Keratinocyte (primary cell): ENCODE results near the gene CYP46A1. TPM values are rescaled to one million over a fixed set of nuclear protein-coding genes. Genes with fewer than 3 reads are reported as not detected.

ENCODE experiments used
- DNase-seq: peaks from one replicate; pipeline ENCODE4 v3.0.0-alpha.2; 2011; ENCODE audit warnings: low read depth, missing footprints, low spot score
- FAIRE-seq: peaks from 2 replicates; lab custom pipeline; 2011; peaks lifted over from hg19 to GRCh38; lab: Jason Lieb, UNC
- H2AFZ ChIP-seq: 2 replicates; pipeline ENCODE4 v1.6.0; 2012; ENCODE audit warnings: low read length, control low read depth, inconsistent platforms; ENCODE audit not compliant: control insufficient read depth
- H3K27ac ChIP-seq: 2 replicates; pipeline ENCODE4 v1.5.1; 2011; ENCODE audit warnings: low read length; ENCODE audit not compliant: control insufficient read depth, insufficient read depth
- H3K27me3 ChIP-seq: 3 replicates; pipeline ENCODE4 v1.6.0; 2011; ENCODE audit warnings: low read length; ENCODE audit not compliant: control insufficient read depth, insufficient read depth; ENCODE audit errors: extremely low read depth
- H3K36me3 ChIP-seq, 2 experiments: 2 replicates in 1 of 2; 3 replicates in 1 of 2; pipeline ENCODE4 v1.5.1; 2011; ENCODE audit warnings: low read length in 2 of 2, mild to moderate bottlenecking in 1 of 2; ENCODE audit not compliant: control insufficient read depth in 2 of 2, insufficient read depth in 2 of 2; ENCODE audit errors: extremely low read depth in 1 of 2
- H3K4me1 ChIP-seq: 3 replicates; pipeline ENCODE4 v1.5.1; 2011; ENCODE audit warnings: low read length; ENCODE audit not compliant: control insufficient read depth, insufficient read depth; ENCODE audit errors: extremely low read depth
- H3K4me2 ChIP-seq: 3 replicates; pipeline ENCODE4 v1.6.0; 2011; ENCODE audit warnings: low read depth, low read length; ENCODE audit not compliant: control insufficient read depth, insufficient read depth; ENCODE audit errors: extremely low read depth
- H3K4me3 ChIP-seq, 3 experiments: fragments of 200-600 bp in 1 of 3; sonication (generic) in 1 of 3; 2 replicates in 2 of 3; 3 replicates in 1 of 3; pipeline ENCODE4 v1.5.1; 2011 to 2016; ENCODE audit warnings: low read length in 3 of 3, mild to moderate bottlenecking in 3 of 3, control low read depth in 2 of 3, inconsistent platforms in 1 of 3, low read depth in 1 of 3, mixed read lengths in 1 of 3, mixed run types in 1 of 3, moderate library complexity in 1 of 3; ENCODE audit not compliant: control insufficient read depth in 2 of 3, insufficient read depth in 2 of 3; ENCODE audit errors: extremely low read depth in 1 of 3
- H3K79me2 ChIP-seq: 2 replicates; pipeline ENCODE4 v1.6.0; 2012; ENCODE audit warnings: low read length; ENCODE audit not compliant: control insufficient read depth, insufficient read depth
- H3K9ac ChIP-seq: 3 replicates; pipeline ENCODE4 v1.6.0; 2011; ENCODE audit warnings: low read length; ENCODE audit not compliant: control insufficient read depth, insufficient read depth; ENCODE audit errors: extremely low read depth
- H3K9me1 ChIP-seq: 3 replicates; pipeline ENCODE4 v1.6.0; 2011; ENCODE audit warnings: low read length; ENCODE audit not compliant: control insufficient read depth, insufficient read depth; ENCODE audit errors: extremely low read depth
- H3K9me3 ChIP-seq: 2 replicates; pipeline ENCODE4 v1.5.1; 2012; ENCODE audit warnings: low read depth, low read length; ENCODE audit not compliant: control insufficient read depth
- H4K20me1 ChIP-seq: 3 replicates; pipeline ENCODE4 v1.6.0; 2011; ENCODE audit warnings: low read length; ENCODE audit not compliant: control insufficient read depth, insufficient read depth; ENCODE audit errors: extremely low read depth
- CTCF ChIP-seq, 3 experiments: IDR thresholded peaks in 1 of 3; conservative IDR thresholded peaks in 1 of 3; optimal IDR thresholded peaks in 1 of 3; 2 replicates in 2 of 3; 3 replicates in 1 of 3; pipeline versions ENCODE3 to v1.5.1; 2011; ENCODE audit warnings: low read length in 3 of 3, mild to moderate bottlenecking in 3 of 3, moderate library complexity in 2 of 3, control low read depth in 1 of 3, inconsistent platforms in 1 of 3; ENCODE audit not compliant: insufficient read depth in 2 of 3; ENCODE audit errors: extremely low read depth in 1 of 3
- EZH2 ChIP-seq: IDR thresholded peaks from one replicate; pipeline ENCODE4 v1.6.1; 2012; ENCODE audit warnings: inconsistent platforms, mild to moderate bottlenecking, low read length, moderate library complexity
- dilution Hi-C: fragments of 300-500 bp; cut with MboI; formaldehyde crosslinking; loops from one replicate; pipeline ENCODE4 v1.7.0; 2020; ENCODE audit warnings: low sequenced_read_pairs; ENCODE audit not compliant: extremely low pct_ligation_motif_present
- polyA plus RNA-seq, 5 experiments: library from polyadenylated mRNA; depleted of rRNA in 3 of 5; stranded (reverse) in 3 of 5; stranded (forward) in 1 of 5; unstranded in 1 of 5; fragments of >200 nt; gene quantifications; 1 replicate in 1 of 5; 2 replicates in 3 of 5; 3 replicates in 1 of 5; pipeline versions ENCODE4 v1.2.1 to v1.2.3, GENCODE V29; 2011 to 2012; ENCODE audit warnings: missing spikeins in 2 of 5, low read depth in 1 of 5, low replicate concordance in 1 of 5

CYP46A1 gene
- polyA plus RNA-seq, 1 donor (not counting 4 experiments of a cell fraction or from before 2014, with no cell fraction given), result 0.01 TPM

- no peak for DNase-seq
- H3K79me2 ChIP-seq, result no peaks in the 10 kb centered on the region
- no peak overlapping the region for H3K4me3 ChIP-seq
- H3K9ac ChIP-seq, result no peak overlapping the region
- no peaks in the 10 kb centered on the region for H4K20me1 ChIP-seq
- H3K27me3 ChIP-seq, result no peaks in the 10 kb centered on the region
- FAIRE-seq, result no peak
- no peak overlapping the region for H2AFZ ChIP-seq
- no peaks in the 10 kb centered on the region for H3K36me3 ChIP-seq
- dilution Hi-C loops, result loop anchor here (25.0 kb wide), 1 partner anchor 158 kb away; no protein-coding TSS in a partner anchor
- peaks cover 6% of the 10 kb centered on the region for H3K9me3 ChIP-seq
- H3K27ac ChIP-seq, result no peak overlapping the region
- H3K4me1 ChIP-seq, result no peaks in the 10 kb centered on the region
- H3K9me1 ChIP-seq, result no peaks in the 10 kb centered on the region
- TF ChIP-seq CTCF (optimal IDR thresholded peaks at IDR 0.05 in 1 of 3, IDR thresholded peaks at IDR 0.05 in 1 of 3, conservative IDR thresholded peaks at IDR 0.05 in 1 of 3; ENCODE audit: extremely low read depth in 1 of 3, insufficient read depth in 2 of 3, low read length in 3 of 3) (no peak), EZH2 (no peak)
- H3K4me2 ChIP-seq, result no peak overlapping the region
Measured at GRCh38 chr14:99704037-99704436, 19.9 kb downstream of the CYP46A1 start.

GRCh38 chr14:99706107-99706900 lies 22.2 kb downstream of the CYP46A1 start:
- DNase-seq (no peak), FAIRE-seq (no peak)
- Histone ChIP-seq H3K9me3 (peaks cover 6% of the 10 kb centered on the region), H3K27me3 (no peaks in the 10 kb centered on the region), H3K9me1 (no peaks in the 10 kb centered on the region), H3K4me1 (no peaks in the 10 kb centered on the region), H3K4me3 (no peak overlapping the region), H2AFZ (no peak overlapping the region), H4K20me1 (no peaks in the 10 kb centered on the region), H3K79me2 (no peaks in the 10 kb centered on the region), H3K36me3 (no peaks in the 10 kb centered on the region), H3K9ac (no peak overlapping the region), H3K4me2 (no peak overlapping the region), H3K27ac (no peak overlapping the region)
- dilution Hi-C loops, result loop anchor here (25.0 kb wide), 1 partner anchor 156 kb away; no protein-coding TSS in a partner anchor
- no peak for TF ChIP-seq EZH2
- TF ChIP-seq CTCF (optimal IDR thresholded peaks at IDR 0.05 in 1 of 3, IDR thresholded peaks at IDR 0.05 in 1 of 3, conservative IDR thresholded peaks at IDR 0.05 in 1 of 3; ENCODE audit: extremely low read depth in 1 of 3, insufficient read depth in 2 of 3, low read length in 3 of 3), result no peak
